HG02571 (cell line): ENCODE data around the gene ALDH5A1.

Source experiments
- ATAC-seq: cut with Tn5 transposase; IDR thresholded peaks from one replicate; pipeline ENCODE4 v1.9.1; 2021; ENCODE audit warnings: mild to moderate bottlenecking, moderate library complexity; ENCODE audit not compliant: unreplicated experiment

Gene ALDH5A1

GRCh38 chr6:24494821-24495795 is at the start of gene ALDH5A1:
ALDH5A1 (plus strand) TSS chr6:24494969; CDS start chr6:24494997, 28 bp downstream.
- ATAC-seq, result peak; percentile 61

- no peak for ATAC-seq
These were observed 49.1 kb upstream of the ALDH5A1 start for GRCh38 chr6:24445704-24446103.

GRCh38 chr6:24446670-24447069 is 48.1 kb upstream of the ALDH5A1 start:
- ATAC-seq, result no peak

- no peak for ATAC-seq
These were observed 46.4 kb upstream of the ALDH5A1 start for GRCh38 chr6:24448396-24448795.

GRCh38 chr6:24448828-24449525 is 45.8 kb upstream of the ALDH5A1 start:
- no peak for ATAC-seq

GRCh38 chr6:24451581-24452388 is 43.0 kb upstream of the ALDH5A1 start:
- no peak for ATAC-seq

GRCh38 chr6:24453921-24454320 is 40.8 kb upstream of the ALDH5A1 start:
- no peak for ATAC-seq

GRCh38 chr6:24454452-24454851 is 40.3 kb upstream of the ALDH5A1 start:
- no peak for ATAC-seq

- no peak for ATAC-seq
These were observed 39.7 kb upstream of the ALDH5A1 start for GRCh38 chr6:24455061-24455460.

GRCh38 chr6:24458134-24458533 is 36.6 kb upstream of the ALDH5A1 start:
- no peak for ATAC-seq

- no peak for ATAC-seq
These were observed 35.8 kb upstream of the ALDH5A1 start for GRCh38 chr6:24458941-24459340.

- no peak for ATAC-seq
These were observed 33.8 kb upstream of the ALDH5A1 start for GRCh38 chr6:24460966-24461365.

- no peak for ATAC-seq
These were observed 30.3 kb upstream of the ALDH5A1 start for GRCh38 chr6:24464253-24465038.

- ATAC-seq, result no peak
These were observed 25.0 kb upstream of the ALDH5A1 start for GRCh38 chr6:24469811-24470210.

- ATAC-seq, result no peak
These were observed 22.6 kb upstream of the ALDH5A1 start for GRCh38 chr6:24472181-24472580.

GRCh38 chr6:24476631-24477030 is 18.1 kb upstream of the ALDH5A1 start:
- ATAC-seq, result no peak

GRCh38 chr6:24477070-24477469 is 17.7 kb upstream of the ALDH5A1 start:
- ATAC-seq, result no peak

GRCh38 chr6:24478903-24479302 is 15.9 kb upstream of the ALDH5A1 start:
- no peak for ATAC-seq

GRCh38 chr6:24480705-24481104 is 14.1 kb upstream of the ALDH5A1 start:
- ATAC-seq, result no peak

- no peak for ATAC-seq
These were observed 13.3 kb upstream of the ALDH5A1 start for GRCh38 chr6:24481449-24481848.
